CD4-positive, alpha-beta T cell (primary cell): ENCODE results near the gene MACROD2. TPM values are rescaled to one million over a fixed set of nuclear protein-coding genes. Genes with fewer than 3 reads are reported as not detected.

Experiments used
- ATAC-seq: fragments of 200-7000 bp; cut with Tn5 transposase; one replicate; pipeline ENCODE4 v1.10.0; 2022; ENCODE audit warnings: mild to moderate bottlenecking; ENCODE audit not compliant: poor library complexity
- CTCF ChIA-PET: fragments of 350-600 bp; sonication (Branson Sonifier 250); formaldehyde crosslinking; loops from one replicate; lab custom pipeline; 2021; ENCODE audit warnings: antibody characterized with exemption, inconsistent platforms; lab: Charles Lee
- POLR2A ChIA-PET: fragments of 350-600 bp; sonication (Branson Sonifier 250); formaldehyde crosslinking; loops from one replicate; lab custom pipeline; 2021; ENCODE audit warnings: antibody characterized with exemption, inconsistent platforms; lab: Charles Lee
- DNase-seq, 14 experiments: peaks; one replicate each; pipeline ENCODE4 v3.0.0-alpha.2; 2013 to 2020; ENCODE audit warnings: mixed read lengths in 2 of 14
- H3K27ac ChIP-seq, 2 donors: one replicate each; pipeline versions ENCODE4 v1.5.1 to v1.7.0; 2013; ENCODE audit warnings: low read length in 2 of 2, low read depth in 1 of 2, mild to moderate bottlenecking in 1 of 2
- H3K27me3 ChIP-seq, 2 experiments: 1 replicate in 1 of 2; 2 replicates in 1 of 2; pipeline versions ENCODE4 v1.6.1 to v1.7.0; 2013; ENCODE audit warnings: low read length in 2 of 2, control low read depth in 1 of 2, mild to moderate bottlenecking in 1 of 2, moderate library complexity in 1 of 2; ENCODE audit not compliant: insufficient read depth in 2 of 2, control insufficient read depth in 1 of 2
- H3K36me3 ChIP-seq: one replicate; pipeline ENCODE4 v1.6.1; 2013; ENCODE audit warnings: low read length, control low read depth; ENCODE audit not compliant: insufficient read depth
- H3K4me1 ChIP-seq: one replicate; pipeline ENCODE4 v1.6.1; 2013; ENCODE audit warnings: low read length, control low read depth; ENCODE audit not compliant: insufficient read depth
- H3K4me3 ChIP-seq: one replicate; pipeline ENCODE4 v1.5.1; 2013; ENCODE audit warnings: mild to moderate bottlenecking, low read length, moderate library complexity
- H3K9me3 ChIP-seq, 2 experiments: 1 replicate in 1 of 2; 2 replicates in 1 of 2; pipeline versions ENCODE4 v1.6.1 to v1.7.0; 2013; ENCODE audit warnings: low read length in 2 of 2, mild to moderate bottlenecking in 2 of 2, control low read depth in 1 of 2, moderate library complexity in 1 of 2; ENCODE audit not compliant: control insufficient read depth in 1 of 2, insufficient read depth in 1 of 2
- H3K27ac Mint-ChIP-seq: one replicate; pipeline ENCODE4 v1.8.0; 2020; ENCODE audit warnings: mixed read lengths
- H3K27me3 Mint-ChIP-seq: one replicate; pipeline ENCODE4 v1.8.0; 2021; ENCODE audit warnings: mixed read lengths
- H3K36me3 Mint-ChIP-seq: one replicate; pipeline ENCODE4 v1.8.0; 2021; ENCODE audit warnings: low read depth, mixed read lengths
- H3K4me1 Mint-ChIP-seq: one replicate; pipeline ENCODE4 v1.8.0; 2021; ENCODE audit warnings: low read depth, mixed read lengths
- H3K4me3 Mint-ChIP-seq: one replicate; pipeline ENCODE4 v1.8.0; 2020; ENCODE audit warnings: mild to moderate bottlenecking, mixed read lengths
- H3K9me3 Mint-ChIP-seq: one replicate; pipeline ENCODE4 v1.8.0; 2020; ENCODE audit warnings: mixed read lengths
- CTCF ChIP-seq: fragments of 200-600 bp; IDR thresholded peaks from one replicate; pipeline ENCODE4 v1.8.0; 2022; ENCODE audit warnings: antibody characterized with exemption, mild to moderate bottlenecking
- intact Hi-C, 2 experiments: fragments of 100-400 bp; cut with DNase I in 1 of 2; cut with micrococcal nuclease in 1 of 2; formaldehyde crosslinking; loops; one replicate each; pipeline versions ENCODE4 v1.15.1 to v1.9.0; 2023 to 2025; cut with DNase I, micrococcal nuclease
- total RNA-seq, 174 experiments: library from RNA in 2 of 174; stranded (reverse) in 2 of 174; gene quantifications; one replicate each; pipeline ENCODE4 v1.2.3 and lab custom pipeline; 2021 to 2026

MACROD2 gene
- total RNA-seq, 2 experiments from 2014 or later, result not detected

- TF ChIP-seq CTCF, result no peak
- H3K27me3 Mint-ChIP-seq, result no peaks in the 10 kb centered on the region
- no peaks in the 10 kb centered on the region for H3K36me3 ChIP-seq
- H3K4me1 ChIP-seq, result no peaks in the 10 kb centered on the region
- ChIA-PET POLR2A (no interaction called here), CTCF (no interaction called here)
- H3K9me3 ChIP-seq, result peaks cover 0 to 6% of the 10 kb centered on the region in 2 experiments
- H3K27me3 ChIP-seq, result no peaks in the 10 kb centered on the region
- H3K27ac Mint-ChIP-seq, result no peak overlapping the region
- DNase-seq (no peak), ATAC-seq (no peak)
- no peaks in the 10 kb centered on the region for H3K4me1 Mint-ChIP-seq
- no peaks in the 10 kb centered on the region for H3K36me3 Mint-ChIP-seq
- no peak overlapping the region for H3K4me3 ChIP-seq
- H3K9me3 Mint-ChIP-seq, result no peaks in the 10 kb centered on the region
- H3K4me3 Mint-ChIP-seq, result no peak overlapping the region
- intact Hi-C loops, result no loop called here
- no peak overlapping the region for H3K27ac ChIP-seq
Observed at GRCh38 chr20:14622796-14623195, 627.5 kb downstream of the MACROD2 start.

GRCh38 chr20:14631011-14631410 lies 635.7 kb downstream of the MACROD2 start:
- Mint-ChIP-seq H3K27ac (no peak overlapping the region), H3K36me3 (no peaks in the 10 kb centered on the region), H3K9me3 (peaks cover 2% of the 10 kb centered on the region), H3K4me3 (no peak overlapping the region), H3K4me1 (no peaks in the 10 kb centered on the region), H3K27me3 (no peaks in the 10 kb centered on the region)
- H3K27ac ChIP-seq, result no peak overlapping the region
- peaks cover 0 to 10% of the 10 kb centered on the region in 2 experiments for H3K9me3 ChIP-seq
- DNase-seq (no peak), ATAC-seq (no peak)
- no peaks in the 10 kb centered on the region for H3K27me3 ChIP-seq
- no peak for TF ChIP-seq CTCF
- POLR2A ChIA-PET, result no interaction called here
- no peak overlapping the region for H3K4me3 ChIP-seq
- CTCF ChIA-PET, result no interaction called here
- H3K36me3 ChIP-seq, result no peaks in the 10 kb centered on the region
- intact Hi-C loops, result no loop called here
- no peaks in the 10 kb centered on the region for H3K4me1 ChIP-seq

GRCh38 chr20:14632906-14633305 lies 637.6 kb downstream of the MACROD2 start:
- Histone ChIP-seq H3K36me3 (no peaks in the 10 kb centered on the region), H3K27me3 (no peaks in the 10 kb centered on the region), H3K4me1 (no peaks in the 10 kb centered on the region), H3K9me3 (peaks cover 0 to 10% of the 10 kb centered on the region in 2 experiments), H3K27ac (no peak overlapping the region), H3K4me3 (no peak overlapping the region)
- Mint-ChIP-seq H3K4me3 (no peak overlapping the region), H3K27me3 (no peaks in the 10 kb centered on the region), H3K36me3 (no peaks in the 10 kb centered on the region), H3K9me3 (peaks cover 11% of the 10 kb centered on the region), H3K4me1 (no peaks in the 10 kb centered on the region), H3K27ac (no peak overlapping the region)
- no peak for TF ChIP-seq CTCF
- POLR2A ChIA-PET, result no interaction called here
- DNase-seq, result no peak
- CTCF ChIA-PET, result no interaction called here
- no peak for ATAC-seq
- intact Hi-C loops, result no loop called here
